Astrocyte of the cerebellum (primary cell): ENCODE measurements around the gene AJM1.

ENCODE experiments used
- DNase-seq: peaks from one replicate; pipeline ENCODE4 v3.0.0-alpha.2; 2011; ENCODE audit warnings: low read depth
- H3K4me3 ChIP-seq: 2 replicates; pipeline ENCODE4 v1.5.1; 2011; ENCODE audit warnings: mild to moderate bottlenecking, low read depth, low read length, moderate library complexity
- CTCF ChIP-seq: IDR thresholded peaks from 2 replicates; pipeline ENCODE4 v1.5.1; 2012; ENCODE audit warnings: low read length, low read depth, moderate library complexity, mild to moderate bottlenecking; ENCODE audit errors: missing control alignments
- in situ Hi-C: cut with HindIII; loops from 2 replicates; pipeline ENCODE4 v1.10.0; 2017; ENCODE audit warnings: low sequenced_read_pairs

Gene AJM1

GRCh38 chr9:136885950-136886578 is 43.8 kb downstream of the AJM1 start, which contains the start of gene TRAF2:
TRAF2 (plus strand) TSS chr9:136886516; CDS start chr9:136898741, 12,225 bp downstream.
- peak; percentile 97 for DNase-seq
- TF ChIP-seq CTCF, result no peak
- peak within 1 kb of the TSS; percentile 82 for H3K4me3 ChIP-seq
- in situ Hi-C loops, result loop anchor here (10.0 kb wide), 1 partner anchor 71 kb away; no protein-coding TSS in a partner anchor

- in situ Hi-C loops, result loop anchor here (10.0 kb wide), 1 partner anchor 72 kb away; no protein-coding TSS in a partner anchor
- no peak for DNase-seq
- H3K4me3 ChIP-seq, result peak overlapping the region; percentile 82
- TF ChIP-seq CTCF, result no peak
Measured at GRCh38 chr9:136886610-136887597, 44.6 kb downstream of the AJM1 start.

- in situ Hi-C loops, result loop anchor here (10.0 kb wide), 1 partner anchor 74 kb away; no protein-coding TSS in a partner anchor
Measured at GRCh38 chr9:136888454-136888853, 46.2 kb downstream of the AJM1 start.

GRCh38 chr9:136889858-136890257 is 47.6 kb downstream of the AJM1 start:
- DNase-seq, result no peak
- TF ChIP-seq CTCF, result no peak
- H3K4me3 ChIP-seq, result no peak overlapping the region
- in situ Hi-C loops, result loop anchor here (10.0 kb wide), 1 partner anchor 75 kb away; no protein-coding TSS in a partner anchor

More at GRCh38 chr9:136888454-136888853, 46.2 kb downstream of the AJM1 start:
- TF ChIP-seq CTCF, result no peak
- no peak for DNase-seq
- H3K4me3 ChIP-seq, result no peak overlapping the region

GRCh38 chr9:136890661-136891060 is 48.4 kb downstream of the AJM1 start:
- no peak for DNase-seq
- H3K4me3 ChIP-seq, result no peak overlapping the region
- no peak for TF ChIP-seq CTCF
- in situ Hi-C loops, result no loop called here
